Tibial artery (tissue), 4 donors: Measurements from ENCODE around the gene SLC39A9.

Source experiments
- DNase-seq, 2 donors: peaks; one replicate each; pipeline ENCODE4 v3.0.0-alpha.2; 2019
- H3K27ac ChIP-seq, 2 donors: fragments of 200-600 bp; sonication (generic) in 1 of 2; 1 replicate in 1 of 2; 2 replicates in 1 of 2; pipeline ENCODE4 v1.5.1; 2018 to 2019; ENCODE audit warnings: mild to moderate bottlenecking in 1 of 2
- H3K27me3 ChIP-seq, 2 donors: fragments of 200-600 bp; sonication (generic) in 1 of 2; one replicate each; pipeline versions ENCODE4 v1.5.1 to v1.6.0; 2016 to 2019
- H3K36me3 ChIP-seq, 3 donors: fragments of 200-600 bp; sonication (generic) in 2 of 3; one replicate each; pipeline ENCODE4 v1.5.1; 2016 to 2019; ENCODE audit warnings: mild to moderate bottlenecking in 2 of 3
- H3K4me1 ChIP-seq, 4 donors: fragments of 200-600 bp; sonication (generic) in 2 of 4; 1 replicate in 3 of 4; 2 replicates in 1 of 4; pipeline ENCODE4 v1.5.1; 2016 to 2019
- H3K4me3 ChIP-seq, 2 donors: fragments of 200-600 bp; sonication (generic) in 1 of 2; 1 replicate in 1 of 2; 2 replicates in 1 of 2; pipeline ENCODE4 v1.5.1; 2018 to 2019; ENCODE audit warnings: mild to moderate bottlenecking in 2 of 2
- H3K9me3 ChIP-seq, 3 donors: fragments of 200-600 bp; sonication (generic) in 1 of 3; one replicate each; pipeline ENCODE4 v1.5.1; 2016 to 2019
- CTCF ChIP-seq, 2 experiments: fragments of 200-600 bp in 1 of 2; fragments of 450-650 bp in 1 of 2; IDR thresholded peaks; one replicate each; pipeline ENCODE4 v1.5.1; 2017 to 2019; ENCODE audit warnings: antibody characterized with exemption in 2 of 2, mild to moderate bottlenecking in 1 of 2, moderate library complexity in 1 of 2
- intact Hi-C: fragments of 100-400 bp; cut with DNase I; formaldehyde crosslinking; loops from one replicate; pipeline ENCODE4 v1.15.0; 2023; ENCODE audit warnings: low total_unique reads

Gene SLC39A9

DNA sequence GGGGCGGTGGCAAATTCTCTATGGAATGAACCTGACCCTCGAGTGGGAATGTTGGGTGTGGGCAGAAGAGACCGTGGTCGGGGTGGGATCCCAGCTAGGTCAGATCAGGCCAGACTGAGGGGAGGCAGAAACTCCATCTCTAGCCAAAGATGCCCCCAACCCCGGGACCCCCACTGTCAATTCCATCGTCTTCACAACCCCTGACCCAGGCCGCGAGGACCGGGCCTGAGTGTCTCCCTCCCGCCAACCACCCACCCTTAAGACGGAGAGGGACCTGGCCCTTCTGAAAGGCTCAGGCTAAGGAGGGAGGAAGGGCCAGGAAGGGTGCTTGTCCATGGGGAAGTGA lies 86.8 kb downstream of the SLC39A9 start:
- TF ChIP-seq CTCF (IDR thresholded peaks at IDR 0.05), result no peak
- Histone ChIP-seq H3K9me3 (no peaks in the 10 kb centered on the region), H3K27ac (no peak overlapping the region), H3K4me3 (no peak overlapping the region), H3K27me3 (peaks cover 0 to 56% of the 10 kb centered on the region in 2 donors), H3K36me3 (no peaks in the 10 kb centered on the region), H3K4me1 (peaks cover 0 to 20% (median 16%) of the 10 kb centered on the region in 4 donors)
- intact Hi-C loops, result no loop called here
- DNase-seq, result no peak

DNA sequence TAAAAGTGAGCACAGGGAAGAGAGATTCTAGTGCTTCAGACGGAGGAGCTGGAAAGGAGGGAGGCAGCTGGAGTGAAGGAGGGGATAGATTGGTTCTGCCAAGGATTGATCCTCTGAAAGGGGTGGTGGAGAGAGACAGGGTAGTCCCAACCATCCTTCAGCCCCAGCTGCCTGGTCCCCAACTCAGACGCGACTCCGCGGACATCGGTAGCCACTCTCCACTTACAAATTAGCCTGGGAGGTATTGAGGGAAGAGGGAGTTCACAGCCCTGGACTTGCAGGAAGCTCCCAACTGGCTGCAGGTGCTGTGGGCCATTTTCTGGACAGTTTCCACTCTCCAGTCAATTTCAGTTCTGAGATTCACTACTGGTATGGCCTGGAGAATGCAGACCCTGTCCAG lies 87.2 kb downstream of the SLC39A9 start:
- no peak overlapping the region for H3K27ac ChIP-seq
- H3K4me3 ChIP-seq, result no peak overlapping the region
- intact Hi-C loops, result no loop called here
- peaks cover 0 to 20% (median 16%) of the 10 kb centered on the region in 4 donors for H3K4me1 ChIP-seq
- H3K27me3 ChIP-seq, result peaks cover 0 to 55% of the 10 kb centered on the region in 2 donors
- TF ChIP-seq CTCF (IDR thresholded peaks at IDR 0.05), result no peak
- no peaks in the 10 kb centered on the region for H3K36me3 ChIP-seq
- no peak for DNase-seq
- H3K9me3 ChIP-seq, result no peaks in the 10 kb centered on the region

DNA sequence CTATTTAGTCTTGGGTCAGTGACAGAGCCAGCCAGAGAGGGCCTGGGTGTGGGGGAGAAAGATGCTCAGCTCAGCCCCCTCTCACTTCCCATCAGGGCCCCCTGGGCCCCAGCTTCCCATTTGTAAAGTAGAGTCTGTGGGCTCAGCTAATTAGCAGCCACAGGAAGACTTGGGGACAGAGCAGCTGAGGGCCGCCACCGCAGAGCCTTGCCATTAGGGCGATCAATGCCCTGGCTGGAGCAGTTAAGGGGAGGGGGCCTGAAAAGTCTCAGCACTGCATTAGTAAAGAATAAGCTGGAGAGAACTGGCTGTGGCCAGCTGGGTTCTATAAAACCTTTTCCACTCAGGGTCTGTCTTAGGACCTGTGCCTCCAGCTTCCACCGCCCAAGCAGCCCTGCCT lies 88.7 kb downstream of the SLC39A9 start:
- Histone ChIP-seq H3K9me3 (no peaks in the 10 kb centered on the region), H3K4me1 (peaks cover 0 to 20% (median 16%) of the 10 kb centered on the region in 4 donors), H3K27ac (no peak overlapping the region), H3K27me3 (peaks cover 0 to 53% of the 10 kb centered on the region in 2 donors), H3K4me3 (no peak overlapping the region), H3K36me3 (no peaks in the 10 kb centered on the region)
- DNase-seq, result no peak
- intact Hi-C loops, result no loop called here
- no peak for TF ChIP-seq CTCF (IDR thresholded peaks at IDR 0.05)

DNA sequence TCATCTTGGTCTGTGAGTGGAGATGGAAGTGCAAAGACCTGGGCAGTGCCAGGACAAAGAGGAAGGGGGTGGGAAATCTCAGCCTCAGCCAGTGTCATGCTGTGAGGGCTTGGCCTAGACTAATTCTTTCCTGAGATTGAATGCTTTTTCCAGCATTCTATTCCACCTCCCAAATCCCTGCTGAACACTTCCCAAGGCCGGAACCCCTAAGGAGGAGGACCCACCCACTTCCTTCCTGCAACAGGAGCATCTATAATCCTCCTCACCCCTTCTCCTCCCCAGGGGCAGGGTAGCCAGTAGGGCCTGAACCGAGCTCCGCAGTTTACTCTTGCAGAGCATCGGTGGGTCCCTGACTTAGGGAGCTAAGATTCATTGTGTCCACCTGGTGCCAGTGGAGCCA lies 89.3 kb downstream of the SLC39A9 start:
- Histone ChIP-seq H3K27ac (no peak overlapping the region), H3K4me3 (no peak overlapping the region), H3K4me1 (peaks cover 0 to 20% (median 16%) of the 10 kb centered on the region in 4 donors), H3K9me3 (no peaks in the 10 kb centered on the region), H3K36me3 (no peaks in the 10 kb centered on the region), H3K27me3 (peaks cover 0 to 53% of the 10 kb centered on the region in 2 donors)
- TF ChIP-seq CTCF (IDR thresholded peaks at IDR 0.05), result no peak
- intact Hi-C loops, result no loop called here
- DNase-seq, result no peak

DNA sequence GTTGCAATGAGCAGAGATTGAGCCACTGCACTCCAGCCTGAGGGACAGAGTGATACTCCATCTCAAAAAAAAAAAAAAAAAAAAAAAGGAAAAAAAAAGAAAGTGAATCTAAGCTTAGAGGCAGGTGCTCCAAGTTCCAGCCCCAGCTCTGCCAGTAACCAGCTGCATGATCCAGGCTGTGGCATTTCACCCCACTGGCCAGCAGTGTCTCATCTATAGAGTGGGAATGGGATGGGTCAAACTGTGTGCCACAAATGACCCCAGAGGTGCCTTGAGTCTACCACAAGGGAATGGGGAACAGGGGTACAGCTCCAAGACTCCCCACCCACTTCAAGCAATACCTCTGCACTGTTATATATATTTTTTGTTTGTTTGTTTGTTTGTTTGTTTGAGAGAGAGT lies 91.0 kb downstream of the SLC39A9 start:
- no peaks in the 10 kb centered on the region for H3K36me3 ChIP-seq
- no peak overlapping the region for H3K4me3 ChIP-seq
- H3K4me1 ChIP-seq, result peaks cover 0 to 9% (median 7%) of the 10 kb centered on the region in 4 donors
- intact Hi-C loops, result no loop called here
- TF ChIP-seq CTCF (IDR thresholded peaks at IDR 0.05), result no peak
- no peak overlapping the region for H3K27ac ChIP-seq
- DNase-seq, result peak in 1 of 2 donors; percentile 7
- no peaks in the 10 kb centered on the region for H3K9me3 ChIP-seq
- peaks cover 0 to 37% of the 10 kb centered on the region in 2 donors for H3K27me3 ChIP-seq
